Right kidney (tissue), 1 donor: ENCODE data around the gene LITAFD.
"Not testable (repeated sequence)": the region's sequence is repeated elsewhere in the genome, so short reads cannot be mapped to it uniquely, and the experiment has no call there.

Experiments
- DNase-seq: peaks from one replicate; pipeline ENCODE4 v3.0.0-alpha.2; 2016

Gene LITAFD

DNA sequence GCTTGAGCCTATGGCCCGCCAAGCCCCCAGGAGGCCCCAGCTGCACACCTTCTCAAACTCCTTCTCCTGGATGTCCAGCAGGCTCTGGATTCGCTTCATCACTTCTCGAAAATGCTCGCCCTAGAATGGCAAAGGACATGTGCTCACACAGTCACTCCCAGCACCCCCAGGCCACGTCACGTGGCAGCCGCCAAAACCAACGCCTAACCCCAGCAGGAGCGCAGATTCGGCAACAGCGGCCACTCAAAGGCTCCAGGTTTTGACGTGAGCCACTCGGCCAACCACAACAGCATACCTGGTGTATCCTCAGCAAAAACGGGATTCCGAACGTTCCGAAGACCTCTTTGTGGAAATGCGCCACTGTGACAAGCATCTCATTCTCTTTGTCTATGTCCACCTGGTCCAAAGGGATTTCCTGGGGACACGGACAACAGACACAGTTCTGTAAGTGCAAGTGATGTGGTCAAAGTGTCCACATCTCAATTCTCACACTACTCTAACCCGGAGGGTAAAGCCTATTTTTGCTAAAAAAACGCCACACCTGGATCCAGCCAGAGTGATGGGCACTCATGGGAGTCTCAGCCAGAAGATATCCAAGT, 12.7 kb downstream of the LITAFD start:
- DNase-seq, result no peak

DNA sequence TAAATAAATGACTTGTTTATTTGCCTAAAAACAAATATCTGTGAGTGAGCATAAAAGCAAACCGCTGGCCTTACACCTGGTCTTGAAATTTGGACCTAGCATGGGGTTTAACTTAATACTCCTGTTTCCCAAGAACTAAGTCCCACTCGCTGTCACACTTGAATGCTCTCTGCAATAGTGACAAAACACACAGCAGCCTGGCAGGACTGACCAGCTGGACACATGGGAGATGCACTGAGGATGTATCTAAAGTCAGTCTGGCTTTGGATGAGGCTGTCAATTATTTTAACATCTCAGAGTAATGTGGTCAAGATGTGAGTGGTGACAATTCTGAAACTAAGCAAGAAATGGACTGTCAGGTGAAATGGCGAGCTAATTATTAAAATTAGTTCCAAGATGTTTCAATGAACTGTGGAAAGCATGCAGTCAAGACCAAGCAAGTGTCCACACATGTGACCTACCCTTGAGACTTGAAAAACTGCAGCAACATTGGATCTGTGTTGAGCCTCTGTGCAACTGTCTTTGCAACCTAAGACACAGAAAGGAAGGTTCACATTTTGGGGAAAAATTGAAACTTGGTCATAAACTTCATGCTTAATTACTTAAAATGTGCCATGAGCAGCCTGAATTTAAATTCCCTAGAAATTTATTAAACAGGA, 16.6 kb downstream of the LITAFD start:
- DNase-seq, result no peak

GRCh38 chr16:8899709-8900317, 17.7 kb downstream of the LITAFD start:
- DNase-seq, result no peak

- no peak for DNase-seq
Measured at GRCh38 chr16:8900343-8900742, 18.2 kb downstream of the LITAFD start.

- no peak for DNase-seq
Measured at GRCh38 chr16:8901320-8901861, 19.2 kb downstream of the LITAFD start.

- no peak for DNase-seq
Measured at GRCh38 chr16:8903004-8903403, 20.9 kb downstream of the LITAFD start.

DNA sequence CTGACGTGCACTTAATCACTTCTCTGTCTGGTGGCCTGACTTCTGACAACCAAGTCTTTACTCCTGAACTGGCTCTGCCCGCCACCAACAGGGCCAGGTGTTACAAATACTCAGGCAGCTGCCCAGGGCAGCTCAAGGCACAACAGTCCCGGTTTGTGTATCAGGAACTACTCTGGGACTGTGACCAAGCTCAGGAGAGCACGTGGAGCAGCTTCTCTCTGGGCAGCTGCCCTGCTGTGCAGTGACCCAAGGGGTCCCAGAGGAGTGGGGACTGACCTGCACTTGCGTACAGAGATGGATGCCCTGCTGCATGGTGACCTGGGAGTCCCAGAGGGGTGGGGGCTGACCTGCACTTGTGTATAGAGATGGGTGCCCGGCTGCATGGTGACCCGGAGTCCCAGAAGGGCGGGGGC, 21.9 kb downstream of the LITAFD start:
- no peak for DNase-seq

- no peak for DNase-seq
Measured at GRCh38 chr16:8905168-8905762, 23.1 kb downstream of the LITAFD start.

- DNase-seq, result no peak
Measured at GRCh38 chr16:8905795-8906591, 23.8 kb downstream of the LITAFD start.

DNA sequence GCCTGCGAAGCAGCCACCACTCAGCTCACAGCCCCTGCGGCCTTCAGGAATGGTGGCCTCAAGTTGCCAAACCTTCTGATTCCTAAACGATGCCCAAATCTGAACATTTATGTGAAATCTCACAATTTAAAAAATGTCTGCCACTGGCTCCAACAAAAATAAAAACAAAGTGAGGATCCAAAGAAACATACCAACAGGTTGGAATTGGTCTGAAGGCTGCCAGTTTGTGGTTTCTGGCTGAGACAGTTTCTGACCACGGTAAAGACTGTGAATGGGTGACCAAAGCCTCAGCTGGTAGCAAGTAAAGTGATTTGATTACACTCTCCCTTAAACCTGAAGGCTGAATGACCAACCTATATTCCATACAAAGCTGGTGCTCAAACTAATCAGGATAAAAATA, 24.9 kb downstream of the LITAFD start:
- DNase-seq, result no peak

DNA sequence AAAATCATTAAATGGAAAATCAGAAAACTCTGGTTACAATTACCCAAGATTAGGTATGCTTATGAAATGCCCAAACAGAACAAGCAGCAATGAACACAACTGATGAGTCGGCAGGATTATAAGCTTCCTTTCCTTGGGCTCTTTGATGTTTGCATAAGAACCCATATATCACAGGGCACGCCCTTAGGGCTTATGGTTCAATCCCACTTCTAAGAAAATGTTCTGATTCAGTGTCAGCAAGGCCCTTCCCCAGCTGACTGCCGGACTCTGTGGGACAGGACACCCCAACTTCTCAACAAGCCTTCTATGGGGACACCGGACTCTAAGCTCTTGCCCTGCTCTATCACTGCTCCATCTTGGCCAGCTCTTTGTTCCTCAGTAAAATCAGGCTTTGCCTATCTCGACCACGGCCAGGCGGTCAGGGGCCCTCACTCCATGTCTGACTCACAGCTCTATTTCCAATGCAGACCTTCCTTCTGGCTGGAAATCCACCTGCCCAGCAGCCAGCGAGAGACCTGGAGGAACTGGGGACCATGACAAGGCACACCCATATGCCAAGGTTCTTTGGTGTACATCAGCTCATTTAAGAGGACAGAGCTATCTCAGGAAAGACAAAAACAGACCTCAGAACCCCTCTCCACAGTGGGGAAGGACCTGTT, 26.8 kb downstream of the LITAFD start:
- no peak for DNase-seq

GRCh38 chr16:8910811-8911210, 28.7 kb downstream of the LITAFD start:
- DNase-seq, result no peak

DNA sequence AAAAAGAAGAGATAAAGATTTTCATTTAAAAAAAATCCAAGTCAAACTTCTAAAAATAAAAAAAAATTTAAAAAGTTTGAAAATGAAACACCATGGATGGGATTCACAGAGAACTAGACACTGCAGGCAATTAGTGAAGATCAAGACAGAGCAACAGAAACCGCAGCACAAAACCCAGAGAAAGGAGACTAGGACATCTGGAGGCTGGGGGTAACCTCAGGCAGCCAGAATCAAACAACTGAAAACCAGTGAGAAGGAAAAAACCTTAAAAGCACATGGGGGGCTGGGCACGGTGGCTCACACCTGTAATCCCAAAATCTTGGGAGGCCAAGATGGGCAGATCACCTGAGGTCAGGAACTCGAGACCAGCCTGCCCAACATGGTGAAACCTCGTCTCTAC, 30.6 kb downstream of the LITAFD start:
- DNase-seq, result no peak

GRCh38 chr16:8914098-8914497, 31.9 kb downstream of the LITAFD start:
- DNase-seq, result no peak

- DNase-seq, result no peak
Measured at GRCh38 chr16:8915722-8916301, 33.7 kb downstream of the LITAFD start.

DNA sequence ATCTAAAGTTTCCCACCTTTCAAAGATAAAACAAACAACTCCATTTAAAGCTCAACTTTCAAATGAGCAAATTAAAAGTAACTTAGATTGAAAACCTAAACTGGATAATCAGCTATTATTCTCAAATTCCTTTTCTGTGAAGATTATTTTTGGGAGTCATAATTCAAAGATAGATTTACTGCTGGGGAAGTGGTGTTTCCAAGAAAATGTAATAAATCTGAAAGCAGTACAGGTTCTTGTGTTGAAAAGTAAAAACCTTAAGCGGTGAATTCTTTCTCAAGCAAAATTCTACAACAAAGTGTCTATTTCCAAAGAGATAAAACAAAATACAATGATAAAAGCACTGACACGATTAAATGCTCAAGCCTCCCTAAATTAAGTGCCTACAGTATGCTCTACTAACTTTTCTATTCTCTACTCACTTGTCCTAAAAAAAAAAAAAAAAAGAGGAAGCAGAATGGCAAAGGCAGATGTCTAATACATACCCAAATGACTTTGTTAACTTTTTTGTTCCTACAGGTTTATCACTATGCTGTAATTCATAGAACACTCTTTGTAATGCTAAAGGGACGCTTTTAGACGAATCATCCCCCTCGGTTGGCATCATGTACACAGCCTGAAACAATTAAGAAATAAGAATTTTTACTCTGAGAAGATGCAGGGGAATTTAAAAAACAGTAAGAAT, 34.5 kb downstream of the LITAFD start:
- DNase-seq, result no peak

DNA sequence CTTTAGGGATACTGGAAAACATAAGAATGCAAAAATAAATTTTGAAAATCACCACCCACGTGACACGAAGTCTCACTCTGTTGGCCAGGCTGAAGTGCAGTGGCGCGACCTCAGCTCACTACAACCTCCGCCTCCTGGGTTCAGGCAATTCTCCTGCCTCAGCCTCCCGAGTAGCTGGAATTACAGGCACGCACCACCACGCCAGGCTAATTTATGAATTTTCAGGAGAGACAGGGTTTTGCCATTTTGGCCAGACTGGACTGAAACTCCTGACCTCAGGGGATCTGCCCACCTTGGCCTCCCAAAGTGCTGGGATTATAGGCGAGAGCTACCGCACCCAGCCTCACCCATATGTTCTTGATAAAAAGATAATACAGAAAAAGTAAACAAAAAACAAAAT, 35.2 kb downstream of the LITAFD start:
- DNase-seq, result not testable (repeated sequence)

GRCh38 chr16:8919089-8919933, 37.2 kb downstream of the LITAFD start:
- DNase-seq, result no peak

GRCh38 chr16:8919934-8920462, 37.8 kb downstream of the LITAFD start:
- no peak for DNase-seq
